GM19455 (cell line): Measurements from ENCODE around the gene CAMKK2.
"Not testable (repeated sequence)": the region's sequence is repeated elsewhere in the genome, so short reads cannot be mapped to it uniquely, and the experiment has no call there.

ENCODE experiments used
- ATAC-seq: cut with Tn5 transposase; IDR thresholded peaks from one replicate; pipeline ENCODE4 v1.9.1; 2021; ENCODE audit not compliant: unreplicated experiment

Gene CAMKK2

DNA sequence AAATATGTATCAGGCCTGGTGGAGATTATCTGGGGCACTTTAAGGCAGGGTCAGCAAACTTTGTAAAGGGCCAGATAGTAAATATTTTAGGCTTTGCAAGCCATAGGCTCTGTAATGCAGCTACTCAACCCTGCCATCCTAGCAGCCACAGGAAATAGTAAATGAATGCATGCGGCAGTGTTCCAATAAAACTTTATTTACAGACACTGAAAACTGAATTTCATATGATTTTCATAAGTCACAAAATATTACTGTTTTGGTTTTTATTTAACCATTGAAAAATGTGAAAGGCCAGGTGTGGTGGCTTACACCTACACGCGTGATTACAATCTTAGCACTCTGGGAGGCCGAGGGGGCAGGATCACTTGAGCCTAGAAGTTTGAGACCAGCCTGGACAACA is 3.2 kb upstream of the CAMKK2 start:
- ATAC-seq, result no peak

DNA sequence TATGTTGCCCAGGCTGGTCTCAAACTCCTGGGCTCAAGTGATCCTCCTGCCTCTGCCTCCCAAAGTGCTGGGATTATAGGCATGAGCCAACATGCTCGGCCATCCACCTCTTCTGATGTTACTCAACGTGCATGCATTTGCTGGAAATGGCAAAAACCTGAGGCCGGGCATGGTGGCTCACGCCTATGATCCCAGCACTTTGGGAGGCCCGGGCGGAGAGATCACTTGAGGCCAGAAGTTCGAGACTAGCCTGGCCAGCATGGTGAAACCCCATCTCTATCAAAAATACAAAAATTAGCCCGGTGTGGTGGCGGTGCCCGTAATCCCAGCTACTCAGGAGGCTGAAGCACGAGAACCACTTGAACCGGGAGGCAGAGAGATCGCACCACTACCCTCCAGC is 1.9 kb upstream of the CAMKK2 start:
- ATAC-seq, result not testable (repeated sequence)

GRCh38 chr12:121297435-121297991 is 1.0 kb upstream of the CAMKK2 start:
- ATAC-seq, result no peak

DNA sequence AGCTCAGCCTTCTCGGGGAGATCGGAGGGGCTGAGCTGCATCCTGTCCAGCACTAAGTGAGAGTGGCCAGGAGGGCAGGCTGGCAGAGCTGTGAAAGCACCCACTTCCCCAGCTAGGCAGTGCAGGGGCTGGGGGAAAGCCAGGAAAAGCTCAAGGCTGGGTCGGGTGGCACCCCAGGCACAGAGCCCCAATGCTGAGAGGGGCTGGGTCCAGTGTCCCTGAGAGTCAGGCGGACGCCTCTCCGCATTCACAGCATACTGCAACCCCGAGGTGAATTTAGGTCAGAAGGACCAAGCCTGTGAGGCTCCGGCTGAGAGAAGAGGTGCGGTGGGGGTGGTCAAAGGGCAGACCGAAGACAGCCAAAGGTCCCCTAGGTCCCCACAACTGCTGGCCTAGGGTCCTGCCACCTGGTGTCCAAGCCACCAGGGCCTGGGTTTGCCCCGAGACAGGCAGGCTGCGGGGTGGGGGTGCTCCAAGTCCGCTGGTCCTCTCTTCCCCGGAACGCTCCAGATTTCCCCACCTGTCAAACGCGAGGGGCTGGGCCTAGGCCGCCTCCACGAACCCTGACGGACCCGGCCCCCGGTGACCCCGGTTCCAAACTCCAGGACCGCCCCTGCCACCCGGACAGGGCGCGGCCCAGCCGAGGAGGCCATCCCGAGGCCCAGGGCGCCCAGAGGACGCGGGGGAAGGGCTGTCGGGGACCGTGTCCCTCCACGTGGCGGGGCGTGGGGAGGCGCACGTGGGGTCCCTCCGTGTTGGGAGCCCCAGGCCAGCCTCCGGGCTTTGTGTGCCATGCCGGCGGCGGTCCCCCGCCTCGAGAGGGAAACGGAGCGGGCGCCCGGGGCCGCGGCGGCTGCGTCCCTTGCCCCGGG is 527 bp downstream of the CAMKK2 start:
- peak; percentile 24 for ATAC-seq

DNA sequence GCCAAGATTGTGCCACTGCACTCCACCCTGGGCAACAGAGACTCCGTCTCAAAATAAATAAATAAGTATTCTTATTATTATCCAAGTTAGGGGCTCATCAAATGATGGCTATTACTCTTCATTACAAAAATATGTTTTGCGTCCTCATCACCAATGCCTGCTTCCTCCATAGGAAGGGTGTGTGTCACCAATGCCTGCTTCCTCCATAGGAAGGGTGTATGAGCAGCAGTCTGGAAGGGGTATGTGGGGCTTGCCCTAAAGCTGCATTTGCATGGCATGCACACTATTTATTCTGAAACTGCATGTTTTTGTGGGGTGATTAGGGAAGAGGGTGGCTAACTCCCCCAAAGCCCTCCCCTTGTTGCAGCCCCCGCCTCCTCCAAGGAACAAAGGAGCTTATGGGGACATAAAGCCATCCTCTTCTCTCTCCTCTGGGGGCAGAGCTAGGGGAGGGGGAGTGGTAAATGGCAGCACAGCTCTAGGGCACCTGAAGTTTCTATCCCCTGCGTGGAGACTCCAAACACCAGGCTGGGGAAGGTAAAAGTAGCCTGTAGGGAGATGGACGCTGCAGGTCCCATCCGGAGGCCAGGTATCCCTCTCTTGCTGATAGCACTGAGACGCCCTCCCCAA is 1.3 kb downstream of the CAMKK2 start:
- no peak for ATAC-seq

GRCh38 chr12:121294151-121294889 is 2.2 kb downstream of the CAMKK2 start:
- ATAC-seq, result no peak

DNA sequence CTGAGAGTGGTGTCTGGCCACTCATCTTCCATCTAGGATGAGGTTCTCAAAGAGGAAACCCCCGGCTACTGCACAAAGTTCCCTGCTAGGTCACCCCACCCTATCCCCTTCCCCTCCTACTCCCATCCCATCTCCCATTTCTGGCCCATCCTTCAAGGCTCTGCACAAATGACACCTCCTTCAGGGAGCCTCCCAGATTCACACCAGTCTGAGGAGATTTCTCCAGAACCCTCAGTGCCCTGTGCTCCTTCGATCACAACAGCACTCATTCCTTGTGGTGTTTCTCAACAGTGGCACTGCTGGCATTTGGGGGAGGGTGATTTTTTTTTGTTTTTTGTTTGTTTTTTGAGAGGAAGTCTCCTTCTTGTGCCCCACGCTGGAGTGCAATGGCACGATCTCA is 2.9 kb downstream of the CAMKK2 start:
- ATAC-seq, result no peak

GRCh38 chr12:121290410-121290809 is 6.1 kb downstream of the CAMKK2 start:
- ATAC-seq, result no peak

- no peak for ATAC-seq
Observed at GRCh38 chr12:121289962-121290361, 6.5 kb downstream of the CAMKK2 start.

DNA sequence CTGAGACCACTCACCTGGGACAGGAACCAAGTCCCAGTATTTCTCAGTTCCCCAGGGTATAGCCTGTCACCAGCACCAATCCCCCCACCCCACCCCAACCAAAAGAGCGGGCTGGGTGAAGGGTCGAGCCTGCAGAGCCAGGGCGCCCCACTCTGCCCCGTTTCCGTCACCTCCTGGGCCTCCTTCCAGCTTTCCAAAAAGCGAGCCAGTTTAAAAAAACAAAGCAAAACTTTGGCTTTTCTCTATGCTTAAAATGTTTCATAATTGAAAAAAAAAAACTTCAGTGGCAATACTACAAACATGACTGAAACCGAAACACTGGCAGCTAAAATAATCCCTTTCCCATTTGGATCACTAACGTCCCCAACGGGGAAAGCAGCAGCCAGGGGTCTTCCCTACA is 7.5 kb downstream of the CAMKK2 start:
- no peak for ATAC-seq

GRCh38 chr12:121288158-121288845 is 8.2 kb downstream of the CAMKK2 start:
- no peak for ATAC-seq

DNA sequence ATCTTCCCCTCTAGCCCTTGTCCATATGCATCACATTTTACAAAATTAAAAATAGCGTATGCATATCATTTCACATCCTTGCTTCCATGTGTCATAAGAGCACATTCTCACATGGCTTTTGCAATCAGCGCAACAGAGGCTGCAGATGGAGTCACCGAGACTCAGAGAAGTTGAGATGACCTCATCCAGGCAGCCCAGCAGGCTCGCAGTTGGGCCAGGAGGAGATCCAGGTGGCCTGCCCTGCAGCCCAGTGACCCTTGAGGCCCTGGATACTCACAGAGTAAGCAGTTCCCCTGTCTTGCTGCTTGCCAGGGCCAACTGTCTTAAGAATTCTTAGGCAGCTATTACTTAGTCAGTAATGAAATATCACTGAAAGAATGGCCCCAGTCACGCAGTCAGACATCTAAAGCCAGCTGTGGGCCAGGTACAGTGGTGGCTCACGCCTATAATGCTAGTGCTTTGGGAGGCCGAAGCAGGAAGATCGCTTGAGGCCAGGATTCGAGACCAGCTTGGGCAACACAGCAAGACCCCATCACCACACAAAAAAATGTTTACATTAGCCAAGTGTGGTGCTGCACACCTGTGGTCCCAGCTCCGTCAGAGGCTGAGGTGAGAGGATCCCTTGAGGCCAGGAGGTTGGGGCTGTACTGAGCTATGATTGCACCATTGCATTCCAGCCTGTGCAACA is 9.1 kb downstream of the CAMKK2 start:
- no peak for ATAC-seq

GRCh38 chr12:121285856-121286255 is 10.7 kb downstream of the CAMKK2 start:
- ATAC-seq, result no peak

GRCh38 chr12:121284551-121285390 is 11.7 kb downstream of the CAMKK2 start:
- ATAC-seq, result no peak

GRCh38 chr12:121283841-121284240 is 12.7 kb downstream of the CAMKK2 start:
- no peak for ATAC-seq

DNA sequence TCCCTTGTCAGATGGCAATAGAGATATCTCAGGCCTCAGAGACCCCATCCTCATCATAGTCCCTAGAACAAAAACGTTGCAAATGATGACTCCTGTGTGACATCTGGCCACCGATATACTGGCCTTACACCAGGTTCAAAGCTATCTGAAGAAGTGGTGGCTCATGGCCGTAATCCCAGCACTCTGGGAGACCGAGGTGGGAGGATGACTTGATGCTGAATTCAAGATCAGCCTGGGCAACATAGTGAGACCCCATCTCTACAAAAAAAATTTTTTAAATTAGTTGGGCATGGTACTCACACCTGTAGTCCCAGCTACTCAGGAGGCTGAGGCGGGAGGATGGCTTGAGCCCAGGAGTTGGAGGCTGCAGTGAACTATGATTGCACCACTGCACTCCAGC is 13.1 kb downstream of the CAMKK2 start:
- ATAC-seq, result no peak

- not testable (repeated sequence) for ATAC-seq
Observed at GRCh38 chr12:121282910-121283309, 13.6 kb downstream of the CAMKK2 start.

GRCh38 chr12:121282072-121282742 is 14.3 kb downstream of the CAMKK2 start:
- ATAC-seq, result no peak

GRCh38 chr12:121281116-121281515 is 15.4 kb downstream of the CAMKK2 start:
- not testable (repeated sequence) for ATAC-seq
